ENCODE data around the gene HS6ST2.

The HS6ST2 gene

GRCh38 chrX:132958091-132958703 is at the start of gene HS6ST2:
Gene HS6ST2 (minus strand): TSS chrX:132958629.
- TF ChIP-seq CTCF (conservative IDR thresholded peaks at IDR 0.05): peak; percentile 21
- peak within 1 kb of the TSS; percentile 85 for H3K27ac ChIP-seq

- no peak for TF ChIP-seq CTCF (conservative IDR thresholded peaks at IDR 0.05)
- no peak overlapping the region for H3K27ac ChIP-seq
Measured at GRCh38 chrX:133007458-133007857, 49.0 kb upstream of the HS6ST2 start.

- no peak for TF ChIP-seq CTCF (conservative IDR thresholded peaks at IDR 0.05)
- no peak overlapping the region for H3K27ac ChIP-seq
Measured at GRCh38 chrX:133005616-133006015, 47.2 kb upstream of the HS6ST2 start.

GRCh38 chrX:133005042-133005441 is 46.6 kb upstream of the HS6ST2 start:
- no peak overlapping the region for H3K27ac ChIP-seq
- TF ChIP-seq CTCF (conservative IDR thresholded peaks at IDR 0.05): peak; percentile 75

GRCh38 chrX:132999209-132999608 is 40.8 kb upstream of the HS6ST2 start:
- TF ChIP-seq CTCF (conservative IDR thresholded peaks at IDR 0.05): no peak

GRCh38 chrX:132990835-132991234 is 32.4 kb upstream of the HS6ST2 start:
- no peak overlapping the region for H3K27ac ChIP-seq
- no peak for TF ChIP-seq CTCF (conservative IDR thresholded peaks at IDR 0.05)

More at GRCh38 chrX:132999209-132999608, 40.8 kb upstream of the HS6ST2 start:
- no peak overlapping the region for H3K27ac ChIP-seq

- TF ChIP-seq CTCF (conservative IDR thresholded peaks at IDR 0.05): no peak
- H3K27ac ChIP-seq: no peak overlapping the region
Measured at GRCh38 chrX:132986556-132986955, 28.1 kb upstream of the HS6ST2 start.
